Right lobe of liver (tissue), 4 donors: ENCODE measurements around the gene GNG4.

Source experiments
- POLR2A ChIP-seq: fragments of 450-650 bp; IDR thresholded peaks from one replicate; pipeline ENCODE4 v1.6.1; 2017; ENCODE audit warnings: antibody characterized with exemption, mild to moderate bottlenecking
- TF ChIP-seq, protein P1 (sequence below), 4 donors: fragments of 200-600 bp in 3 of 4; fragments of 450-650 bp in 1 of 4; IDR thresholded peaks; one replicate each; pipeline versions ENCODE4 v1.5.1 to v1.8.0; 2016 to 2022; ENCODE audit warnings: antibody characterized with exemption in 4 of 4, mild to moderate bottlenecking in 2 of 4
- donor health status: DM: no; HTN: no; CAD: no.
- donor health status: DM: no; HTN: no; CAD: no.
- donor health status: DM: no; HTN: yes; CAD: no.

DNA sequence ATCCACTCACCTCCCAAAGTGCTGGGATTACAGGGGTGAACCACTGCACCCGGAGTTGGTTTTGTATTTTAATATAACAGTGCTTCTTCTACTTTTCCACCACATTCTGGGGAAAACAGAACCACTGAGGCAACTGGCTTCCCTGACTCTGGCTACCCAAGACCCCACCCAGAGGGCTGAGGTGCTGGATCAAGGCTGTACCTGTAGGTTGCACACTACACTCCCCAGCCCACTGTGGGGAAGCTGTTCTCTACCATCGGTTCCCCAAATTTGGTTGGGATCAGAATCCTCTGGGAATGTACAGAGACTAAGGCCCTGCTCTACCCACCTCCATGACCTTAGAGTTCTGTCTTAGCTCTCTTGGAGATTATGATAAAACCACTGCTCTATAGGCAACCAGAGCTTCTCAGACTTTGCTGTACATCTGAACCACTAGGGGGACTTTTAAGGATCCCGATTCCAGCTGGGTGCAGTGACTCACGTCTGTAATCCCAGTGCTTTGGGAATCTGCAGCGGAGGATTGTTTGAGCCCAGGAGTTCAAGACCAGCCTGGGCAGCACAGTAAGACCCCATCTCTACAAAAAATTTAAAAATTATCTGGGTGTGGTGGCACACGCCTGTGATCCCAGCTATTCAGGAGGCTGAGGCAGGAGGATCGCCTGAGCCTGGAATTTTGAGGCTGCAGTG, 51.6 kb downstream of the GNG4 start:
- TF ChIP-seq, protein P1, sequence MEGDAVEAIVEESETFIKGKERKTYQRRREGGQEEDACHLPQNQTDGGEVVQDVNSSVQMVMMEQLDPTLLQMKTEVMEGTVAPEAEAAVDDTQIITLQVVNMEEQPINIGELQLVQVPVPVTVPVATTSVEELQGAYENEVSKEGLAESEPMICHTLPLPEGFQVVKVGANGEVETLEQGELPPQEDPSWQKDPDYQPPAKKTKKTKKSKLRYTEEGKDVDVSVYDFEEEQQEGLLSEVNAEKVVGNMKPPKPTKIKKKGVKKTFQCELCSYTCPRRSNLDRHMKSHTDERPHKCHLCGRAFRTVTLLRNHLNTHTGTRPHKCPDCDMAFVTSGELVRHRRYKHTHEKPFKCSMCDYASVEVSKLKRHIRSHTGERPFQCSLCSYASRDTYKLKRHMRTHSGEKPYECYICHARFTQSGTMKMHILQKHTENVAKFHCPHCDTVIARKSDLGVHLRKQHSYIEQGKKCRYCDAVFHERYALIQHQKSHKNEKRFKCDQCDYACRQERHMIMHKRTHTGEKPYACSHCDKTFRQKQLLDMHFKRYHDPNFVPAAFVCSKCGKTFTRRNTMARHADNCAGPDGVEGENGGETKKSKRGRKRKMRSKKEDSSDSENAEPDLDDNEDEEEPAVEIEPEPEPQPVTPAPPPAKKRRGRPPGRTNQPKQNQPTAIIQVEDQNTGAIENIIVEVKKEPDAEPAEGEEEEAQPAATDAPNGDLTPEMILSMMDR (IDR thresholded peaks at IDR 0.05): peak in 3 of 4 donors; percentile 7 to 29 (median 17)
- TF ChIP-seq POLR2A: no peak
